GM12891 (cell line): Measurements from ENCODE around the gene SLC17A7.

Experiments
- POLR2A ChIP-seq: IDR thresholded peaks from 2 replicates; pipeline ENCODE4 v1.6.1; 2011; ENCODE audit warnings: low read depth, low read length, control low read depth
- POLR2AphosphoS5 ChIP-seq: IDR thresholded peaks from 2 replicates; pipeline ENCODE4 v1.6.1; 2011; ENCODE audit warnings: low read depth, low read length, control low read depth
- SPI1 ChIP-seq: IDR thresholded peaks from 2 replicates; pipeline ENCODE4 v1.6.1; 2011; ENCODE audit warnings: low read depth, low read length, control low read depth
- TAF1 ChIP-seq: IDR thresholded peaks from 2 replicates; pipeline ENCODE4 v1.6.1; 2011; ENCODE audit warnings: low read depth, low read length, control low read depth

DNA sequence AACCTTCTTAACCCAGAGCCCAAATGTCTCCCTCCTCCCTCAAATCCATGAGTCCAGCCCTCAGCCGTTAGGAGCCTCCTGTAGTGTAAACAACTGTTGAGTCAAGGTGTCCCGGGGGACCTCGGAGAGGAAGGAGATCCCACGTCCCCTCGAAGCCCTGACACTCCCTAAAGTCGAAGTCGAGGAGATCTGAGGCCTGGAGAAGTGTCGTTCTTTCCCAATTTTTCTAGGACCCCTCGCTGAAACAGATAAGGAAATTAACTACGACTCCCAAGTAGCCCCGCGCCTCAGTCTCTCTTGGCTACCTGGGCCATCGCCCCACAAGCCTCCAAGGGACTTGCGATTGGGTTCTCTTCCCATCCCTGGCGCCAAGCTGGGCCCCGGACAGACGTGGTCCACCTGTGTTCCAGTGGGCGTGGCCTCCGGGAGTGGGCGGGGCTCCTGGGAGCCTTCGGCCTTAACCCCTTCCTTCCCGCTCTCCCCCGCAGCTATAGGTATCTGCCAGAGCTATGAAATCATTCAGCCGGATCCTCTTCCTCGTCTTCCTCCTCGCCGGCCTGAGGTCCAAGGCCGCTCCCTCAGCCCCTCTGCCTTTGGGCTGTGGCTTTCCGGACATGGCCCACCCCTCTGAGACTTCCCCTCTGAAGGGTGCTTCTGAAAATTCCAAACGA lies 15.3 kb downstream of the SLC17A7 start:
- TF ChIP-seq POLR2A, result no peak
- no peak for TF ChIP-seq POLR2AphosphoS5
- no peak for TF ChIP-seq SPI1
- TF ChIP-seq TAF1, result no peak
